ENCODE results near the gene PBRM1.

- TF ChIP-seq EZH2 (IDR thresholded peaks at IDR 0.05) = no peak
- TF ChIP-seq, protein P1, sequence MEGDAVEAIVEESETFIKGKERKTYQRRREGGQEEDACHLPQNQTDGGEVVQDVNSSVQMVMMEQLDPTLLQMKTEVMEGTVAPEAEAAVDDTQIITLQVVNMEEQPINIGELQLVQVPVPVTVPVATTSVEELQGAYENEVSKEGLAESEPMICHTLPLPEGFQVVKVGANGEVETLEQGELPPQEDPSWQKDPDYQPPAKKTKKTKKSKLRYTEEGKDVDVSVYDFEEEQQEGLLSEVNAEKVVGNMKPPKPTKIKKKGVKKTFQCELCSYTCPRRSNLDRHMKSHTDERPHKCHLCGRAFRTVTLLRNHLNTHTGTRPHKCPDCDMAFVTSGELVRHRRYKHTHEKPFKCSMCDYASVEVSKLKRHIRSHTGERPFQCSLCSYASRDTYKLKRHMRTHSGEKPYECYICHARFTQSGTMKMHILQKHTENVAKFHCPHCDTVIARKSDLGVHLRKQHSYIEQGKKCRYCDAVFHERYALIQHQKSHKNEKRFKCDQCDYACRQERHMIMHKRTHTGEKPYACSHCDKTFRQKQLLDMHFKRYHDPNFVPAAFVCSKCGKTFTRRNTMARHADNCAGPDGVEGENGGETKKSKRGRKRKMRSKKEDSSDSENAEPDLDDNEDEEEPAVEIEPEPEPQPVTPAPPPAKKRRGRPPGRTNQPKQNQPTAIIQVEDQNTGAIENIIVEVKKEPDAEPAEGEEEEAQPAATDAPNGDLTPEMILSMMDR (IDR thresholded peaks at IDR 0.05) = no peak
- TF ChIP-seq EZH2phosphoT487 (IDR thresholded peaks at IDR 0.05) = no peak
These were observed 45.0 kb upstream of the PBRM1 start for GRCh38 chr3:52730681-52731080.

Data from neural progenitor cell (in vitro differentiated cells).